ENCODE measurements around the gene CTSS.
"Not testable (repeated sequence)": the region's sequence is repeated elsewhere in the genome, so short reads cannot be mapped to it uniquely, and the experiment has no call there.

The CTSS gene

DNA sequence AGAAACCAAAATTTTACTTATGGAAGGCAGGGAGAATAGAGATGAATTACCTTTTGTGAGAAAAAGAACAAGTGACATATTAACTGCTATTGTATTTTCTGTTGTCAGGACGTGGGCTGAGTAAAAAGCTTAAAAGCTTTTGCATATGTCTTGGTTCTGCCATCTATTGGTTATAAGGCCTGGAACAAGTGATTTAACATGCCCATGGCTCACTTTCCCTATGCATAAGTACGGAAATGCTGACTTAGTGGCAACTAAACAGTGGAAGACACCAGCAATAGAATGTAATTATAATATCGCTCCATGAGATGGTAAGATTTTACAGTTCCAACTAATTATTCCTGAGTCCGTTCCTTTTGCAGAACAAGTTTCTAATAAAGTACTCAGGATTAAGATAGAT lies 6.7 kb upstream of the CTSS start:
- no peak for DNase-seq

DNA sequence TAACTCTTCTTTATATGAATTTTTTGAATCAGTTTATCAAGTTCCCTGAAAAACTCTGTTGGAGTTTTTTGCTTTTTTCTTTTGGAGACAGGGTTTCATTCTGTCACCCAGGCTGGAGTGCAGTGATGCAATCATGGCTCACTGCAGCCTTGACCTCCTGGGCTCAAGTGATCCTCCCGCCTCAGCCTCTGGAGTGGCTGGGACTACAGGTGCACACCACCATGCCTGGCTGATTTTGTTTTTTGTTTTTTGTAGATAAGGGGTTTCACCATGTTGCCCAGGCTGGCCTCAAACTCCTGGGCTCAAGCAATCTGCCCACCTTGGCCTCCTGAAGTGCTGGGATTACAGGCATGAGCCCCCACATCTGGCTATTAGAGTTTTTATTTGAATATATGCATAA lies 2.1 kb upstream of the CTSS start:
- not testable (repeated sequence) for DNase-seq

DNA sequence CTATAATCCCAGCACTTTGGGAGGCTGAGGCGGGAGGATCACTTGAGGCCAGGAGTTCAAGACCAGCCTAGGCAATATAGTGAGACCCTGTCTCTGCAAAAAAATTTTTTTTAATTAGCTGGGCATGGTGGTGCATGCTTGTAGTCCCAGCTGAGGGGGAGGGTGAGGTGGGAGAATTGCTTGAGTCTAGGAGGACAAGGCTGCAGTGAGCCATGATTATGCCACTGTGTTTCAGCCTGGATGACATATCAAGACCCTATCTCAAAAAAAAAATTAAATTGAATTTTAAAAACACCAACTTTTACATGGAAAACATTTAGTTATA lies 361 bp upstream of the CTSS start:
- DNase-seq = not testable (repeated sequence)

DNA sequence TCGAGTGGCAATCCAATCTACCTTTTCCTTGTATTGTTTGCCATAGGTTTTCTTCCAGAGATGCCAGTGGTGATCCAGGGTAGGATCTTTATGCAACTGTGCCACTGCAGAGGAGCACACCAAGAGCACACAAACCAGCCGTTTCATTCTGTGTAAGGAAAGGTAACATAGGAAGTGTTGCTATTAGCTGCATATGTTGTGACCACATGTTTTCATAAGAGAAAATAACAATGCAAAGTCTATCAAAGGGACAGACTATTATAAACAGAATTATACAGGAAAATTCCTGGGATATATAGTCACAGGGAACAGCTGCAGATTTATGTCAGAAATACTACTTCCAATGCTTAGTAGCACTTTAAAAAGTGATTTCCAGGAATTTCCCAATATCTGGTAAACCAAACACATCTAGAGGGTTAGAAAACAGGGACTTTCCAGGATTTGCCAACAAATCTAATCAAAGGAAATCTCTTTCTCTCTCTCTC lies 919 bp downstream of the CTSS start:
- DNase-seq = no peak

DNA sequence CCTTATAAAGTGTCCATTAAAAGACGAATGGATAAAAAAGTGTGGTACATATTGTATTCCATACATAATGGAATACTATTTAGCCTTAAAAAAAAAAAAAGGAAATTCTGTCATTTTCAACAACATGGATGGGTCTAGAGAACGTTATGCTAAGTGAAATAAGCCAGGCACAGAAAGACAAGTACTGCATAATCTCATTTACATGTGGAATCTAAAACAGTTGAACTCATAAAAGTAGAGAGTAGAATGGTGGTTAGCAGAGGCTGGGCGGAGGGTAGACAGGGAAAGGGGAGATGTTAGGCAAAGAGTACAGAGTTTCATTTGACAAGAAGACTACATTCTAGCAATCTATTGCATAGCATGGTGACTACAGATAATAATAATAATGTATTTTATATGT lies 2.6 kb downstream of the CTSS start:
- DNase-seq = no peak

DNA sequence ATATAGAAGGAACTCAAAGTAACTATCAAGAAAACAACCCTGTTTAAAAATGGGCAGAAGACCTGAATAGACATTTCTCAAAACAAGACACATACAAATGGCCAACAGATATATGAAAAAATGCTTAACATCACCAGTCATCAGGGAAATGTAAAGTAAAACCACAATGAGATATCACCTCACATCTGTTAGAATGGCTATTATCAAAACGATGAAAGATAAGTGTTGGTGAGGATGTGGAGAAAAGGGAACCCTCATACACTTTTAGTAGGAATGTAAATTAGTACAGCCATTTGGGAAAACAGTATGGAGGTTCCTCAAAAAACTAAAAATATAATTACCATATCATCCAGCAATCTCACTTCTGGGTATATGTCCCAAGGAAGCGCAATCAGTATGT lies 3.0 kb downstream of the CTSS start:
- no peak for DNase-seq

DNA sequence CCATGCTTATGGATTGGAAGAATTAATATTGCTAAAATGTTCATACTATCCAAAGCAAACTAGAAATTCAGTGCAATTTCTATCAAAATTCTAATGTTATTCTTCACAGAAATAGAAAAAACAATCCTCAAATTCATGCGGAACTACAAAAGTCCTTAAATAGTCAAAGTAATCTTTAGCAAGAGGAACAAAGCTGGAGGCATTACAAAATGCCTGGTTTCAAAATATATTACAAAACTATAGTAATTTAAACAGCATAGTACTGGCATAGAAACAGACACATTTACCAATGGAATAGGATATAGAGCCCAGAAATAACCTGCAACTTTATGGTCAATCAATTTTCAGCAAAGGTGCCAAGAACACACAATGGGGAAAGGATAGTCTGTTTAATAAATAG lies 3.8 kb downstream of the CTSS start:
- no peak for DNase-seq

DNA sequence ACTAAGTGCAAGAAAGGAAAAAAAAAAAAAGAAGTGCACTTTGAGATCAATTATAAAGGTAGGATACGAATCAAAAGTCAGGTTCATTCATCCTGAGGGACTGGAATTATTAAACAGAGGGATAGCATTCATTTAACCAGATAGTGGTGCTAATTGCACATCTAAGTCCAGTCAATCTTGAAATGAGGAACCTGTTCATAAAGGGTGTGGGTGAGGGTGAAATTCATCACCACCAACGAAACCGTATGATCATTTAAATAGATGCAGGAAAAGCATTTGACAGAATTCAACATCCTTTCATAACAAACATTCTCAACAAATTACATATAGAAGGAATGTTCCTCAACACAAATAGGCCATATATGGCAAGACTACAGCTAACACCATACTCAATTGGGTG lies 5.6 kb downstream of the CTSS start:
- no peak for DNase-seq

DNA sequence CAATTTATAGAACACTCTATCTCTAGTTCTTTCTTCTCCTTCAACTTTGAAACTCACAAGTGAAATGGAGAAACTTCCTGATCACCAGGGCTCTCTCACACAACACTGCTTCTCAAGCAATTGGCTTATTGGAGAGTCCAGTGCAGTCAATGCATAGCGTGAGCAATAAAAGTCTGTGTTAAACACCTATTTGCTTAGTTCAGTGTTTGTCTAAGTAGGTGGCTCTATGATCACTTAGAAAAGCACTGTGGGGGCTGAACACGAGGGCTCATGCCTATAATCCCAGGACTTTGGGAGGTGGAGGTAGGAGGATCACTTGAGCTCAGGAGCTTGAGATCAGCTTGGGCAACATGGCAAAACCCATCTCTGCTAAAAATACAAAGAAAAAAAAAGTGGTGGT lies 12.2 kb downstream of the CTSS start:
- DNase-seq = no peak

DNA sequence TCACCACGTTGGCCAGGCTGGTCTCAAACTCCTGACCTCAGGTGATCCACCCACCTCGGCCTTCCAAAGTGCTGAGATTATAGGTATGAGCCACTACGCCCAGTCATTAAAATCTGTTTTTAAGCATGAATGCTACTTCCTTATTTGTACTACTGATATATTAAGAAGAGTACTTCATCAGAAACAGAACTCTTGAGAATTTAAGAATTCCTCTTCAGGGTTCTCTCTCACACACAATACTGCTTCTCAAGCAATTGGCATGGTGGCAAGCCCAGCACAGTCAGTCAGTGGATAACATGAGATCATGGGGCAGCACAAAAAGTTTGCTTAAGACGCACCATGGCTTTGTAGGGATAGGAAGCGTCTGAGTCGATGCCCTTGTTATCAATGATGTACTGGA lies 14.1 kb downstream of the CTSS start:
- DNase-seq = no peak

DNA sequence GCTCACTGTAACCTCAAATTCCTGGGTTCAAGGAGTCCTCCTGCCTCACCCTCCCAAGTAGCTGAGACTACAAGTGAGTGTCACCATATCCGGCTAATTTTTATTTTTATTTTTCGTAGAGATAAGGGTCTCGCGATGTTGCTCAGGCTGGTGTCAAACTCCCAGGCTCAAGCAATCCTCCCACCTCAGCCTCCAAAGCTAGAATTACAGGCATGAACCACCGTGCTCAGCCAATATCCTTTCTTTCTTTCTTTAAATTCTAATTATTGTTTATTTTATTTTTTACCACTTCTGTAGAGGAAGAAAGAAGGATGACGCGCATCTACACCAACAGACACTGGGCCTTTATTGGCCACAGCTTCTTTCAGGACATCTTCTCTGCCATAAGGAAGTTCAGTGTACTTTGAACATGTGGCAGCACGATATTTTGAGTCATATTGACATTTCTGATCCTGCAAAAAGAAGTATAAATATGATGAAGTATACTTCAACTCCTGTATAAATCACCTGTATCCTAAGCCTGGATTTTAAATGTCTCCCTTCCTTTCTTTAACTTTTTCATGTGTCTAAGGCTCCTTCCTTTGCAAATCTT lies 15.8 kb downstream of the CTSS start:
- DNase-seq = no peak

DNA sequence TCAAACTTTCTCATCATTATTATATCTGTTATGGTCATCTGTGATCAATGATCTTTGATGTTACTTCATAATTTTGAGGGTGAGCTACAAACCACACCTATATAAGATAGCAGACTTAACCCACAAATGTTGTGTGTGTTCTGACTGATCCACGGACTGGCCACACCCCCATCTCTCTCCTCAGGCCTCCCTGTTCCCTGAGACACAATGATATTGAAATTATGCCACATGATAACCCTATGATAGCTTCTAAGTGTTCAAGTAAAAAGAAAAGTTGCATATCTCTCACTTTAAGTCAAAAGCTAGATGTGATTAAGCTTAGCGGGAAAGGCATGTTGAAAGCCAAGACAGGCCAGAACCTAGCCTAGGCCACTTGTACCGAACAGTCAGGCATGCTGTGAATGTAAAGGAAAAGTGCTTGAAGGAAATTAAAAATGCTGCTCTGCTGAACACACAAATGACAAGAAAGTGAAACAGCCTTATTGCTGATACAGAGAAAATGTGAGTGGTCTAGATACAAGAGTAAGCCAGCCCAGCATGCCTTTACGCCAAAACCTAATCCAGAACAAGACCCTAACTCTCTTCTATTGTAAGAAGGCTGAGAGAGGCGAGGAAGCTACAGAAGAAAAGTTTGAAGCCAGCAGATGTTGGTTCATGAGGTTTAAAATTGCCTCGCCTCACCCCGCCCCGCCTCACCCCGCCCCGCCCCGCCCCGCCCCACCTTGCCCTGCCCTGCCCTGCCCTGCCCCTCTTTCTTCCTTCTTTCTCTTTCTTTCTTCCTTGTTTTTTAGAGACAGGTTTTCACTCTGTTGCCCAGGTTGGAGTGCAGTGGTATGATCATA lies 16.5 kb downstream of the CTSS start:
- no peak for DNase-seq

DNA sequence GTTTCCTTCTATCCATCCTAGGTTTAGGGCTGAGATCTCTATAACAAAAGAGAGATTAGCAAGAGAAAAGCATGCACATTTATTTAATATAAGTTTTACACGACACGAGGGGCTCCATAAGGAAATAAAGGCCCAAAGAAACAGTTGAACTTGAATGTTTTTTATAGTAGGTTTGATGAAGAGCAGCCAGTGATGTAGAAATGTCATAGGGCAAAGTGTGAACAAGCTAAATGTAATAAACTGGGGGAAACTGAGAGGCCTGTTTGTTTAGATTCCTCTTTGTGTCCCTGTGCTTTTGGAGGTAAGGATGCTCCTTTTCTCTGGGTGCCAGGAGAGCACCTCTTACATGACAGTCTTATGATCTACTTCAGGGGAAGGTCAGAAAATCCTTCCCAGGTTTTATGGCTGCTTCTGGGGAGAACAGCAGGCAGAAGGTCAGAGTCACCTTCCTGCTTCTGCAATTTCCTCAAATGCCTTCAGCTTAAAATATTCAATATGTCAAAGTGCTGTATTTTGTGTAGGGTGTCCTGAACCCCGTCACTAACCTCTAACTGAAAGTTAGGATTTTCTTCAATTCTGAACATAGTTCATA lies 35.4 kb downstream of the CTSS start:
- DNase-seq = no peak

DNA sequence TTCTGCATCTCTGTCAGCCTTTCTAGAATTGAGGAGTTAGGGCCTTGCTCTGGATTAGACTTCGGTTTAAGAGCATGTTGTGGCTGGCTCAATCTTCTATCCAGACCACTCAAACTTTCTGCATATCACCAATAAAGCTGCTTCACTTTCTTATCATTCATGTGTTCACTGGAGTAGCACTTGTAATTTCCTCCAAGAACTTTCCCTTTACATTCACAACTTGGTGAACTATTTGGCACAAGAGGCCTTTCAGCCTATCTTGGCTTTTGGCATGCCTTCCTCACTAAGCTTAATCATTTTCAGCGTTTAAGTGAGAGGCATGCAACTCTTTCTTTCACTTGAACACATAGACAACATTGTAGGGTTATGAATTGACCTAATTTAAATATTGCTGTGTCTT lies 41.2 kb downstream of the CTSS start:
- no peak for DNase-seq

DNA sequence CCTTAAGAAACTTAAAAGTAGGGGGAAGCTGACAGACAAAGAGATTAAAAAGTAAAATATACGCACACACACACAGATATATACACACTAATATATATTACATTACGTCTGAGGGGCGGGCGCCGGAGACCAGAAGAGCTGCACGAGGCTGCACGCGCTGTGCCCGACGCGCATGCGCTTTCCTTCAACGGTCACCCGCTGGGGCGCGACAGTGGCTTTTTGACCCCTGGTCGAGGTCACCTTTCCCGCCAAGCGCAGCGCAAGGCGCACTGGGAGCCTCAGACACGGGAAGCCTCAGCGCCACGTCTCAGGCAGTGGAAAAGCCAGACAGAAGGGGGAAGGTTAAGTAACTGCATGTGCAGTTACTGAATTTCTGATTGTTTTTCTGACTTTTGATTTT lies 44.9 kb downstream of the CTSS start, which contains the start of gene HORMAD1:
Gene HORMAD1, minus strand, starts transcription at position 193 of the 400 bp plus-strand sequence. CDS start 1,390 bp downstream, outside the sequence.
- DNase-seq = no peak

DNA sequence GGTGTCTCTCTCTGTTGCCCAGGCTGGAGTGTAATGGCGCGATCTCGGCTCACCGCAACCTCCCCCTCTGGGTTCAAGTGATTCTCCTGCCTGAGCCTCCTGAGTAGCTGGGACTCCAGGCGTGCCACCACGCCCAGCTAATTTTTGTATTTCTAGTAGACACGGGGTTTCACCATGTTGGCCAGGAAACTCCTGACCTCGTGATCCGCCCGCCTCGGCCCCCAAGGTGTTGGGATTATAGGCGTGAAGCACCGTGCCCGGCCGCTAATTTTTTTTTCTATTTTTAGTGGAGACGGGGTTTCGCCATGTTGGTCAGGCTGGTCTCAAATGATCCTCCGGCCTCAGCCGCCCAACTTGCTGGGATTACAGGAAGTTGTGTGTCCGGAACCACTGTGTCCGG lies 45.5 kb downstream of the CTSS start:
- DNase-seq = no peak

DNA sequence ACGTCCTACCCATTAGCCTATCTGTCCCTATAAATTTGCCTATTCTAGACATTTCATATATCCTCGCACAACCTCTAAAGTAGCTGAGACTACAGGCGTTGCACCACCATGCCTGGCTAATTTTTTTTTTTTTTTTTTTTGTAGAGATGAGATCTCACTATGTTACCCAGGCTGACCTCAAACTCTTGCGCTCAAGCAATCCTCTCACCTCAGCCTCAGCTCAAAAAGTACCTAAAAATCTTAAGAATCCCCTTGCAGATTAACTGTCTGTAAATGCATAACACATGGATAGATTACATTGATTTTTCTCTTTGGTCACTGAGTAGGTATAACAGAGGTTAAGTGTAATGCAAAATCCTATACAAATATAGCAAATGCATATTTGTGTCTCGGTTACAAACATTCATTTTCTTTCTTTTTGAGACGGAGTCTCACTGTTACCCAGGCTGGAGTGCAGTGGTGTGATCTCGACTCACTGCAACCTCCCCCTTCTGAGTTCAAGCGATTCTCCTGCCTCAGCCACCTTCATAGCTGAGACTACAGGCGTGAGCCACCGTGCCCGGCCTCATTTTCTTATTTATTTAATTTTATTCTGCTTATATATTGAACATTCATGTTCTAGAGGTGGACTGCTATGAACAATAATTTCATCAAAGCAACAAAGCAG lies 47.2 kb downstream of the CTSS start:
- DNase-seq = no peak

DNA sequence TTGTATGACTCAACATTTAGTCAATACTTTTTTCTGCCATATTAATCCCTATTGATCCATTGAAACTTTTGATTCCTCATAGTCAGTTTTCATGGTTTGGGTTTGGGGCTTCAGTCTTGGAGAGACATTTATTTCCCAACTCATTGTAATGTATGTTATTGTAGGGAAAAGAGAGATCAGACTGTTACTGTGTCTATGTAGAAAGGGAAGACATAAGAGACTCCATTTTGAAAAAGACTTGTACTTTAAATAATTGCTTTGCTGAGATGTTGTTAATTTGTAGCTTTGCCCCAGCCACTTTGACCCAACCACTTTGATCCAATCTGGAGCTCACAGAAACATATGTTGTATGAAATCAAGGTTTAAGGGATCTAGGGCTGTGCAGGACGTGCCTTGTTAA lies 56.5 kb downstream of the CTSS start:
- not testable (repeated sequence) for DNase-seq

DNA sequence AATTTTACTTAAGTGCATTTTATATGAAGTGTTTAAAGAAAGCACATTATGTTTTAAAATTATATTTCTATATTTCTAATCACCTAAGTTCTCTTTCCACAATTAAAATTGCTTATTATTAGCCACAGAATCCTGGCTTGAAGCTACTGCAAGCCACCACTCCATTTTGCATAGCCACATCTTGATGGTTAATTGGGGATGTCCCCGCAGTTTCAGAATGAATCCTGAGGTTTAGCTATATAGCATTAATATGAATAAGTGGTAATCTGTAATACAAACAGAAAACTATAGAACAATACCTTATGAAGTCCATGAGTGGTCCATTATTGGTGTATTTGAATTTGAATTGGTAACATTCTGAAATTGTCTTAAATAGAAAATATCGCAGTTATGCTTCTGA lies 57.0 kb downstream of the CTSS start:
- DNase-seq = peak; percentile 11 to 13

DNA sequence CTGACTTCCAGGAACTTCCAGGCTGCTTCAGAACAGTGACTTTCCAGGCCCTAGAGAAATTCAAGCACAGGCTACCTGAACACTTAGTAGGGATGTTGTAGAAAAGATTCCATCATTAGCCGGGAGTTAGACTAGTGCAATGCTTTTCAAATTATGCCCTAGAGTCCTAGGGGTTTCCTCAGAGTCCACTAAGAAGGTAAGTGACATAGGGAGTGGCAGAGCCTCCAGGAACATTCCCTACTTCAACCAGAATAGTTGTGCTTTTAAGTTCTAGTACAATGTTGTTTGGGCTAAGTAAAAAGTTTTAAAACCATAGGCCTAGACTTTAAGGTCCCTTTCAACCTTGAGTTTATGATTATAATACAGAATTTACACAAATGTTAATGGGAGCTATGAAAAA lies 59.5 kb downstream of the CTSS start:
- DNase-seq = no peak

DNA sequence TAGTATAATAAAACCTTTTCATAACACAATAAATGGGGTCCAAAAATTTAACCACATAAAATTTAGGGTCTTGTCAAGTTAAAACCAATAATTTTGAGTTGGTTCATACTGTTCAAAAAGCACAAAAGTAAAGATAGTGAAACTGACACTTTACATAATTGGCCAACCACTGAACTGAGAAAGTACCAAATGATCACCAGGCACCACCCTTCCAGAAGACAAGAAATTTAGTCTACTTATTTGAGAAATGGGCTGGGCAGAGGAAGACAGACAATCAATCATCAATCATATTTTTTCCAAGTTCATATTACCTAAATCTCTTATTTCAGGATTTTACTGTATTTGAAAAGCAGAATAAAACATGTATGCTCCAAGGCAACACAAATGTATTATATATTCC lies 62.2 kb downstream of the CTSS start:
- DNase-seq = no peak

DNA sequence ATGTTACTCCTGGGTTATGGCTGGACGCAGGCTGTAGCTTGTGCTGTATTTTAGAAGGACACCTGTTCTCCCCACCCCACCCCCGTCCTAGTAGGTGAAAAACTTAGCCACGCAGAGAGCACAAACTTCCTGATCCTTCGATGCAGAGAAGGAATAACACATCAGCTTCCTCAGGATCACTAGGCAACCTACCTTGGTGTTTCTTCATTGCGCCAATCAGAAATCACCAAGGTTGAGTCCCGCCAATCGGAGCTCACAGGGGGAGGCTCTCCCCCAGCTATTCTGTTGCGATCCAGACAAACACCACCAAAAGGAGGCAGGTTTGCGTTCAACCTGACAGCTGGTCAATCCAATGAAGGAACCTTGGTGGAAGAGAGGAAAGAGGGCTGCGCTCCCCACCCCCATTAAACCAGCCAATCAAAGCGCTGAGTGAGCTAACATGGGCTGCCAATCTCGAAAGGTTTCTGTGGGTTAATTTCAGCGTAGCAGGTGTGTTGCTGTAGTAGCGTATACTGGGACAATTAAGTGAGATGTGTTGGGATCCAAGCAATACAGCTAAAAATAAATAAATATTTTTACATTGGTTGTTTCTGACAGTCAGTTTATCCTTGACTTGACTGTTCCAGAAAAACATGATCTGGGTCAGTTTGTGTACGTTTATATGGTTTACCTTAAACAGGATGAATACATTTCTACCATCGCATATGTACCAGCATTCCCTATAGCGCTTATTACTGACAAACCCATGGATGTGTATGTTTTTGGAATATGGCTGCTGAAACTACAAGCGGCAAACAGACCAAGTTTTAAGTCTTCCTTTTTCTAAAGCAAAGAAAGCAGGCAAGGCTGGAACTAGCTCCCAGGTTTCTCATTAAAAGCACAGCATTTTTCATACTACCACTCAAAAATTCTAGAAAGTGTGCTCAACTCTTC lies 68.3 kb downstream of the CTSS start, which contains the start of gene GOLPH3L:
Gene GOLPH3L, minus strand, starts transcription at position 160 of the 933 bp plus-strand sequence. CDS start 2,316 bp downstream, outside the sequence.
- peak; percentile 72 to 79 for DNase-seq

Data from stimulated activated CD4-positive, alpha-beta T cell treated with anti-CD3 and anti-CD28 coated beads, Interleukin-2, amount 100 ng/mL, for 48 hours (primary cell).